HPDE6-E6E7 (cell line): ENCODE results near the gene NRCAM.
A peak's percentile ranks its signal among the peaks of the same experiment; 100 is the strongest.
"Not testable (repeated sequence)": the region's sequence is repeated elsewhere in the genome, so short reads cannot be mapped to it uniquely, and the experiment has no call there.

Experiments
- DNase-seq: peaks from one replicate; pipeline ENCODE4 v3.0.0; 2011; ENCODE audit warnings: missing footprints; ENCODE audit errors: extremely low spot score

The NRCAM gene

DNA sequence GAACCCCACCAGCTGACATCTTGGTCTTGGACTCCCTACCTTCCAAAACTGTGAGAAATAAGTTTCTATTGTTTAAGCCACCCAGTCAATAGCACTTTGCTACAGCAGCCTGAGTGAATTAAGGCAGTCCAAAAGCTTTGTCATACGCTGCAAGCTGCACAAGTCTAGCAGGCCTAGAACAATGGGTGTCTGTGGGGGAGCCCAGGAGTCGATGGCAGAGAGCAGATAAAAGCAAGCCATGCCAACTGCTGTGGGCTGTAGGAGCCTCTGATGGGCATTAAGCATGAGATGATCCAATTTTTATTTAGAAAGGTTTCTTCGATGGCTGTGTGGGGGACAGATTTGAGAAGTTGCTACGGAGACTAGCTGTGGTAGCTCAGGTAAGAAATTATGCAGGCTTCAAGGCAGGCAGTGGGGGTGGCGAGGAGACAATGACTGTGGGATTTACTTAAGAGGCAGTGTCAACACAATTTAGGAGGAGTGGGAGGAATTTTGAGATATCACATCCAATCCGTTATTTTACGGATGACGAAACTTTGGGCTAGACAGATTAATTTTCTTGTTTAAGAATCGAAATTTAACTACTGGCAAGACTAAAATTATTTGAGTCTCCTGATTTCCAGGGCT is 110.4 kb downstream of the NRCAM start:
- DNase-seq, result no peak

DNA sequence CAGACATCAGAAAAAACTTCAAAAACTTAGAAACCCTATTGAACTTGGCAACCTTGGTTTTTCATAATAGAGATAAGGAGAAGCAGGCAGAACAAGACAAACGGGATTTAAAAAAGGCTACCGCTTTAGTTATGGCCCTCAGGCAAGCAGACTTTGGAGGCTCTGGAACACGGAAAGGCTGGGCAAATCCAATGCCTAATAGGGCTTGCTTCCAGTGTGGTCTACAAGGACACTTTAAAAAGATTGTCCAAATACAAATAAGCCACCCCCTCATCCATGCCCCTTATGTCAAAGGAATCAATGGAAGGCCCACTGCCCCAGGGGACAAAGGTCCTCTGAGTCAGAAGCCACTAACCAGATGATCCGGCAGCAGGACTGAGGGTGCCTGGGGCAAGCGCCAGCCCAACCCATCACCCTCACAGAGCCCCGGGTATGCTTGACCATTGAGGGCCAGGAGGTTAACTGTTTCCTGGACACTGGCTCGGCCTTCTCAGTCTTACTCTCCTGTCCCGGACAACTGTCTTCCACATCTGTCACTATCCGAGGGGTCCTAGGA is 115.3 kb downstream of the NRCAM start:
- DNase-seq, result no peak

DNA sequence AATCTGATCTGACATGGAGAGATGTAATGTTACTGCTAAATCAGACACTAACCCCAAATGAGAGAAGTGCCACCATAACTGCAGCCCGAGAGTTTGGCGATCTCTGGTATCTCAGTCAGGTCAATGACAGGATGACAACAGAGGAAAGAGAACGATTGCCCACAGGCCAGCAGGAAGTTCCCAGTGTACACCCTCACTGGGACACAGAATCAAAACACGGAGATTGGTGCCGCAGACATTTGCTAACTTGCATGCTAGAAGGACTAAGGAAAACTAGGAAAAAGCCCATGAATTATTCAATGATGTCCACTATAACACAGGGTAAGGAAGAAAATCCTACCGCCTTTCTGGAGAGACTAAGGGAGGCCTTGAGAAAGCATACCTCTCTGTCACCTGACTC is 115.8 kb downstream of the NRCAM start:
- not testable (repeated sequence) for DNase-seq

DNA sequence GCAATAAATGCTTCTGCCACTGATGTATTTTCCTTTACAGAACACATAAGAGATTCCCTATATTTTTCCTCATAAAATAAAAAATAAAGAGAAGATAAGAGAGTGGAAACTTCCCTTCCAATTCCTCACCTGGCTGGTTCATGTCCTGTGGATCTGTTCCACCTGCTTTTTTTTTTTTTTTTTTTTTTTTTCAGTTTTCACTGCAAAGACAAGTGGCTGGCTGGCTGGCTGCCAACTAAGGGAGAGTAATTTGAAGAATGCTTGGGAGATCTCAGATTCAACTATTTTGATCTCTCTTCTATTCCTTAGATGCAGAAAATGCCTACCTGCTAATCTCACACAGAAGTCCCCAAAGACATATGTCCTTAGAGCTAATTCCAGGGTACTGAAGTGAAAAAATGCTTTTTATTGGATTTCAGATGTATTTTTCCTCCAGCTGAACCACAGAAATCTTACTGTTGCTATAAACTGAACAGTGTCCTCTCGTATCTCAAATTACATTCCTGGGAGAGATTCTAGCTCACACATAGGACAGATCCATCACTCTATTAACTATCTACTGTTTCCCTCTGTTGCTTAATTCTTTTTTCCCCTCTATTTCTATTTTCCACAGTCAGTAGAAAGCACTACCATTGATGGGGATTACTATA is 120.8 kb downstream of the NRCAM start:
- DNase-seq, result no peak

DNA sequence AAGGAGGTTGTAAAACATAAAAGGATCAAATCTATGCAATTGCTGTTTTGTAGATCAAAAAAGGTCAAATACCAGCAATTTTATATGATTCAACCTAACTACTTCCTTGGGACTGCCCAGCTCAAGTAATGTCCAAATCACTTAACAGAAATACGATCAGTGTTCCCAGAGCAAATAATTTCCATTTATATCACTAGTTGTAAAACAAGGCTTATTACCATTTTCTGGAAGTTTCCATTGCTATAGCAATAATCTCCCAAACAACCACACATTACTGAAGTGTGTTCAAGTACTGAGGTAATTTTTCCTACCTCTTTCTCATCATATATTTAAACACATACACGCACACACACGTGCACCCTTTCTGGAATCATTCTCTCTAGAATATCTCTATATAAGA is 123.3 kb downstream of the NRCAM start:
- no peak for DNase-seq

DNA sequence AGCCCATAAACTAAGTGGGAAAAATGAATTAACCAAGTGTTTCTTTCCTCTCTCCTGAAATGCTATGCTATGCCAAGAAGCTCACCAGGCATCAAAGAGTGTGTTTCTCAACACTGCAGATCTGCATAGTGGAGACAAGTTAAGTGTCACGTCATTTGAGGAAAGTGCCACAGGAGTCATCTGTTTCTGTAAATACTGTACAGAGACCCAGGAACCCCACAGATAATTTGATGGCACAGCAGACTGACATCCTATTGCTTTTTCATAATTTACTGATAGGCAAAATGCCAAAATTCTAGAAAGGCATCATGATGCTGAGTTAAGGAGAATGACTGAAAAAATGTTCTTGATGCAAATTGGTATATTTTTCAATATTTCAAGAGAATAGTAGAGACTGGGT is 124.3 kb downstream of the NRCAM start:
- no peak for DNase-seq

DNA sequence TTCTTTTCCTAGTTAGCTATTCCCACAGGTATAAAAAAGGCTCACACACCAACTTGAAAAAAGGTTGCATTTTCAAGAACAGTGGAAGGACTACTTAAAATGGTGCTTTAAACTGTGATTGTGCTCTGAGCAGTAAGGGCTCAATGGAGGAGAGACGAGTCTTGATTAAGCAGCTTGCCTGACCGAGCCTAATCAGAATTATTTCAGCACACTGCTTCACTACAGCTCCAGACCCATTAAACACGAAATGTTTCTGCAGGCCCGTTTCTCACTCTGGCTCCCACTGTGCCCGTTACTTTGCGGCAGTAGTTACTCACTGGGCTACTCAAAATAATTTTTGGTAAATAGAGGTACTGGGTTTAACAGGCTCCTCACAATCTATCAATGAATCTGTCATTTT is 126.0 kb downstream of the NRCAM start:
- DNase-seq, result no peak

DNA sequence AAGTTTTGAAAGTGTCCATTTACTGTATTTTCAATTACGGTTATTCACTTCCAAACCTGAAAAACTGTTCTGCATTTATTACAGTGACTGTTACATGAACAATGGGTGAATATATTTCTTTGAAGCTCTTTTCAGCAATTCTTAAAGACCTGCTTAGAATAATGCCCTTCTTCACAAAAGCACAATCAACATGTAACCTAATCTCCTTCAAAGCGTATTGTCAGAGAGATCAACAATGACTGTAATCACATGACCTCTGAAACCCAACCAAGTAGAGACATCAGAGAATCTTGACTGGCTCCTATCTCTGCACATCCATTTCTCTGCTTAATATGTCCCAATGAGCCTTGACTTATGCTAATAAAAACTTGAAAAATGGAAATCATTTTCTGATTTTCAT is 126.7 kb downstream of the NRCAM start:
- no peak for DNase-seq

DNA sequence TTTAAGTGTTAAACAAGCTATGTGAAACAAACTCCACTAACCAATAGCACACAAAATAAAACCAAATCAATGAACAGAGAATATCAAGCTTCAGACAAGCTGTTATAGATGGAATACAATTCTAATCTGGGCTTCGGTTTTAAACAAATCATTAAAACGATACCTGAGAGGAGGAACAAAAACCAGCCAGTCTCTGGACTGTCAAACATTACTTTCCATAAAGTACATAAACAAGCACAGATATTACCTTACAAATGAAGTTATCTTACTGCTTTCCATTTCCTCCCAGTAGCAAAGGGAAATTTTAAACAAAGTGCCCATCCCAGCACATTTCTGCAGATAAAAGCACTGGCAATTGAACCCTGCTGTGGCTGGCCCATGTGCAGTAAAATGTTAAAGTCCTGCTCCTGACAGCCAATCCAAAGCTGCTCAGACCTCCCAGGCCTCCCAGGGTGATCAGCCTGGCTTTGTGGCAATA is 128.0 kb downstream of the NRCAM start:
- no peak for DNase-seq

DNA sequence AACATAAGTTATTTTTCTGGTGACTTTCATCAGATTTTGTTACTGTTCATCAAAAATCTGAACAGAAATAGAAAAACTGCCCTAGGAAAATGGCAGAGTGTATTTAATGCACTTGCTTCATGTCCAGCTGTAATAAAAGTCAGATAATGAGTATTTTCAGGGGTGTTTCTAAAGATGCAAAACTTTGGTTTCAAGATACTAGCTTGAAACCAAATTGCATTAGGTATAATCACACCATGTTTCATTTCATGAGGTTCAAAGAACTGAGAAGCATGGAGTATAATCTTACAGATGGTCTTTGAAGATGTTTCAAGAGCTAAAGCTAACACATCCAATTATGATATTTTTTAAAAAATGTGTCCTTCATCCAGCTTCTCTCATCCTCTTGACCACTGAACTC is 128.9 kb downstream of the NRCAM start:
- no peak for DNase-seq

DNA sequence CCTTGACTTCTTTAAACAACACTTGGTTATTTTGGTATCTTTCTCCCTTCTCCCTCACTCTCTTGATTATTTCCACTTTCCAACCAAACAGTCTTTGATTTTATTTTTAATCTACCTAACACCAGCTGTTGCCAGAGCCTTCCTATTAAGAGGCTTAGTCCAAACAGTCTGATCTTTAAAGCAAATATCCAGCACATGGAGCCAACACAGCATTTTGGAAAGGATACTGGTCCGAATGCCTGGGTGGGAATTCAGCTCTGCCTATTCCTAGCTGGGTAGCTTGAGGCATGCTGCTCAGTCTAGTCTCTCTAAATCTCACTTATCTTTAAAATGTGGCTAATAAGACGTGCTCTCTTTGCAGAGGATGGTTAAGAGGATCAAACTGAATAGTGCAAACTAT is 129.3 kb downstream of the NRCAM start:
- DNase-seq, result no peak

DNA sequence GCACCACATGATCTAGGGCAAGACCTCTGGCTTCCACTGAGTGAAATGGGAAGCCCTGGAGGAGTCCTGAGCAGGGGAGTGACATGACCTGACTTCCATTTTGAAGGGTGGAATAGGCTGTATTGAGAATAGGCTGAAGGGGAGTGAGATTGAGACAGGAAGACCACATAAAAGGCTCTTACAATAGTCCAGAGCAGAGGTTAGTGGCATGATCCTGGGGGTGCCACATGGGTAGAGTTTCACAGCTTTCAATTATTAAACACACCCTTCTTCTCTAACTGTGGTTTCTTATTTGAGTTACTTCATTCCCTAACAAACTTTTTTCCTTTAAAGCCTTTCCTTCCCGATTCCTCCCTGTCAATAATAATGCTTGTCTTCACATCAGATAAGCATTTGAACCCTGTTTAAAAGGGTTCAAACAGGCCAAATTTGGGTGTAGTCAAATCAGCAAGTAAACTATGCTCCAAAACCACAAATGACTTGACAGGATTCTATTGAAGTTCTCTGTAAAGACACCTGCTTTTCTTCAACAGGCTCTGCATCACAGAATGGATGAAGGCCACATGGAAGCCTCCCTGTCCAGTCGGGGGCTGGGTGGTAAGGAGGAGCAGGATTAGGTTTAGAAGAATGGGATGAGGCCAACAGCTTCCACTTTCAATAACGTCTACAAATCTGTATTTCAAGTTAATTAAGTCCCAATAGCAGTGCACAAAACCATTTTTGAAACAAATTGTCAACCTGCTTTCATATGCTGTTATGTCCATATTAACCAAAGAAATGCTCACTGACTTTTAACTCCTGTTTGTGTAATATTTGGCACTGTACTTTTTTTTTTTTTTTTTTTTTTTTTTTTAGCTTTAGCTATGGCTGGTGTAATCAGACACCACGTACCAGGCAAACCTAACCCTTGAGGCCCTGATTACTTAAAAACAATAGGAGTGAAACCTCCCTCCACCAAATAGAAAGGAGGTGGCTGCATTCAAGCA is 131.9 kb downstream of the NRCAM start:
- DNase-seq, result no peak

DNA sequence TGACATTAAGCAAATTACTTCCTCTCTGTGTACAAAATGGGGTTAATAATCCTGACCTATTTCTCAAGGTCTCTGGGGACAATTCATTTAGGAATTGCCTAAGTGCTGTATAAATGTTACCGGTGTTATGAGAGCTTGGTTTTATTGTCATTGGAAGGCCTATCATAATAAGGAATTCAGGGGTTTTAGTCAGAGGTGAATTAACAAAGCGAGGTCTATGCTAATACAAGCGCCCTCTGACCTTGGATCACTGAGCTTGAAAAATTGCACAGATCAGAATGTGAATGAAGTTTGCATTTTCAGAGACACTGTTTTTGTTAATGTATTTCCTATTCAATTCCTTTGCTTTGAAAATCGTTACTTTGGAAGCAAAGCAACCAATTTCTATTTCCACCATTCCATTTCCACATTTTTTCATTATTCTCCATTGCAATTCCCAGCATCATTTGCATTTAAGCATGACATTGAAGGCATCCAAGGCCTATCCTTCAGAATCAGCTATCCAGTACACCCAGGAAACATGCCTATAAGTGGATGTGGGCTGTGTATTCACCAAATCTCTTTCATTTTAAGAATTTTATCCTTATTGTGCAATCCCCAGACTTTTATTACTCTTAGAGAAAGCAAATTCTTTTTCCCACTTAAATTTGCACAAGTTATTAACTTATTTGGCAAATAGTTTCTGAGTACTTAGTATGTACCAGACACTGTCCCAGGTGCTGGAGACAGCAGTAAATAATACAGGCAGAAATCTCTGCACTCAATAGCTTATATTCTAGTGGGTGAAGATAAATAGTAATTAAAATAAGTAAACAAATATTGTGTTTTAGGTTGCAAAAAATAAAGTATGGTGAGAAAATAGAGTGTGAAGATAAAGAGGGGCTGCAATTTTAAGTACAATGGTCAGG is 133.1 kb downstream of the NRCAM start:
- DNase-seq, result no peak

DNA sequence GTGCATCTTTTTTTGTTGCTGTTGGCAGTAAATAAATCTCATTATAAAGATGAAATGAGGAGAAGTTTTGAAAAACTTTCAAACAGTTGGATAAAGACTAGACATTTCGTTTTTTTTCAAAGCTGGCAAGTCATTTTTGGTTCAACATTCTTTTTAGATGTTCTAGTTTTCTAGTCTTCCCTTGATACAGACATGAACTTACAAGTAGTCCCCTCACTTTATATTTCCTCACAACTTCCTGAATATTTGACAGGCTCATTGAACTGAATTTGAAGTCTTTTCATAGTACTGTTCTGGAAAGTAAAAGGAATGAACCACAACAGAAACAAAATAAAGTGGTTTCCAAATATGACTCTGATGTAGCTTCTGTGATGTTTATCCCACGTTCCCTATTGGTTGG is 134.2 kb downstream of the NRCAM start:
- no peak for DNase-seq

DNA sequence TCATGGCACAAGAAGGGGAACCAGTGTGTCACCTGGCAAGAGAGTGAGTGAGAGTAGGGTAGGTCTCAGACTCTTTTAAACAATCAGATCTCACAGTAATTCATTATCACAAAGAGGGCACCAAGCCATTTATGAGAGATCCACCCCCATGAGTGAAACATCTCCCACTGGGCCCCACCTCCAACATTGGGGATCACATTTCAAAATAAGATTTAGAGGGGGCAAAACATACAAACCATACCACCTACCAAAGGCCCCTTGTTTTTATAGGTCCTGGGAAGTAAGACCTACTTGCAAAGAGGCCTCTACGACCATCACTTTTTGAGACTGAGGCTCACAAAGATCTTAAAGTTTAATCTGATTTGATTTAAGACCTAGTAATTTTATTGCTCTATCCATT is 134.9 kb downstream of the NRCAM start:
- no peak for DNase-seq

DNA sequence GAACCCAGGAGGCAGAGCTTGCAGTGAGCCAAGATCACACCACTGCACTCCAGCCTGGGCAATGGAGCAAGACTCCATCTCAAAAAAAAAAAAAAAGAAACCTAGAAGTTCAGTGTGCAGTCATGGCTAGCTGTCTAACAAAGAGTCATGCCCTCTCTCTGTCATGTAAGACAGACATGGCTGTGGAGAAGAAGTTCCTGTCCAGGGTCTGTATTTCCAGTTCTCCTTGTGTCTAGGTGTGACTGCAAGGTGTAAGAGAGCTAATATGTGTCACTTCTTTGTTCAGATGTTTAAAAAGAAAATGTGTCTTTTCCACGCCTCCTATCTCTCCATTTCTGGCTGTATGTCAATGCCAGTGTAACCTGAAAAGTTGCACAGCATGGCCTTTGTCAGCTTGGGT is 139.5 kb downstream of the NRCAM start:
- no peak for DNase-seq

DNA sequence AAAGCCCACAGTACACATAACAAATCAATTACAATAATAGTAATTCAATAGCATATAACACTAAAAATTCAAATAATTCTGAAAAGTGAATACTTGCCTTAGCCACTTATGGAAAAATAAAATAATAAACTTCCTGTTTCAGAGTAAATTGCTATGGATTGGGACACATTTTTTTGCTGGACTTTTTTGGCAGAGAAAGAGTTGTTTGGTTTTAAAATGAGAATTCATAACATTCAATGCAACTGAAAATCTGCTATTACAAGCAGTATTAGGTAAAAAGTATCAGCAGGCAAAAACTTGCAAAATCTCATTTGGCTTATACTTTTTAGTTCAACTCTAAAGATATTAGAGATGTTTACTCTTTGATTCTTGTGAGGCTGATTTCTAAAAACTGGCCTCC is 141.7 kb downstream of the NRCAM start:
- DNase-seq, result no peak

DNA sequence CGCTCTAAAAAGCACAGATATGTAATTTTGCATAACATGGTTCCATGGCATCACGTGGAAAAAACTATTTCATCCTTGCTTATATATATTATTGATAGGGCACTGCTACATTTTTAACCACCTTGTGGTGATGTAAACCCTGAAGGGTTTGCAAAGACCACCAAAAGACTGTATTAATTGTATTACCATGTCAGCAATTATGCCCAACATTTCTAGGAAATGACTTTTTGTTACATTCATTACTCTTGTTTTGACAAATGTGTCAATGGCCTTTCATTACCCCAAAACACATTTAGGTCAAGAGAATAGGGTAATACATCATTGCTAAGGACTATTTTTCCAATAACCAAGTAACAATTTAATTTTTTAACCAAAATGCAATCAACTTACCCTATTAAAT is 142.2 kb downstream of the NRCAM start:
- DNase-seq, result no peak

DNA sequence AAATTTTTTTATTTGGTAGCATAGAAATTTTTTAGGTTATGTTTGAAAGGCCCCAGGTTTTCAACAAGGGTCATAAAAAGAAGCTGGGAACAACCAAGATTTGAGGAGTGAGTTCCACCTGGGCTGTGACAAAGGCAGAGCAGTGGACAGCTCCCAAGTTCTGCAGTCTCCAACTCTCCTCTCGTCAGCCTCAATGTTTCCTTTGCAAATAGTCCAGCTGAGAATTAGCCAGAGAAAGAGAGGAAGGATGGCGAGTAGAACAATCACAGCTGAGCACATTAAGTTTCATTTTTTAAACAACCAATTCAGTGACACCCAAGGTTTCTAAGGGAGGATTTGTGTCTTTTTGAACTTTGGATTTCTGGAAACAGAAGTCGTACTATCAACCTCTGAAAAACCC is 143.2 kb downstream of the NRCAM start:
- no peak for DNase-seq

DNA sequence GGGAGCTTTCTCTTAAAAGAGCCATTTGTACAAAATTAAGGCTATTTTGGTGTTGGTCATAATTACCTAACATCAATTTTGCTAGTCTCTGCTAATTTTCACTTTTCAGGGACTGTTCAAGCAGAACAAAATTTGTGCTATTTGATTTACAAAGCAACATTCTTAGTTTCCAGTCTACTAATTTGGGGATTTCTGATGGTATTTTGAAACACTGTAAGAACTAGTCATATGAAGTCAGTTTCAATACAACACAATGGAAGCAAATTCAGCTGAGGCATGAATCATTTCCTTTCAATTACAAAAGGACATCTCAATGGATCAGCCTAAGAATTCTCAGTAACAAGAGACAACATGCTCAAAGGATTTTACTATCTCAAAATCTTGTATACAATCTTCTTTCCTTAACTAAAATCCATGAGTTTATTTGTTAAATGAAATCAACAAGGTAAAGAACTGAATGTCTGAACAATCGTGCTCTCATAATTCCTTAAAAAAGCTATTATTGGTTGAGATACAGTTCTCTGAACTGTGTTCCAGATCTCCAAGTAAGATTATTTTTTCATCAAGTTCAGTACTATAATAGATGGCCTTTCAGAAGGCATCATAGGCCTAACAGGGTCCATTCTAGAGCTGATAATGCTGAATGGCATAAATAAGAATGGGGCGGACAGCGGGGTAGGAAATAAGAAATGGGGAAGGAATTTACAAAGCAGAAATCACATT is 144.6 kb downstream of the NRCAM start:
- DNase-seq, result peak; percentile 58

DNA sequence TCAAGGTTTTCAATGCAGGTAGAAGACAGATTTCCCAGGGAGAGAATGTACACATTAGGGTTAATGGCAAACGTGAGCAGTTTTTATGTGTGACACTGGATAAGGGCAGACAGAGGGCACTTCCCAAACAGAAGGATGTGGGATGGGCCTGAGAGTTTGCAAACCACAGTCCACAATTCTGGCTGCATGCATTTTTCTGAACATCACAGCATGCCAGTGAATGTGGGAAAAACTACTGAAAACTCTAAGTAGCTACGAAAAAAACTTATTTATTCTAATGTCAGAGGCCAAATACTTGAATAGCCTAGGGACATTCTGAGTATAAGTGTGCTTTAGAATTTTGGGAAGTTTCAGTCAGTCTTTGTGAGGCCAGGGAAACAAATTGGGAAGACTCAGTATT is 145.9 kb downstream of the NRCAM start:
- DNase-seq, result no peak
